ENCODE measurements around the gene MAMLD1. TPM values are rescaled to one million over a fixed set of nuclear protein-coding genes. Genes with fewer than 3 reads are reported as not detected.

Gene MAMLD1
- total RNA-seq, 4 donors from 2014 or later: 2.2 to 7.3 (median 3.9) TPM

- 54% methylated on average over 4 of the region's 6 CpGs; no CpG with 5 or more reads in 1 of the 2 donors for WGBS, 2 donors (ENCODE audit: low coverage in 1 of 2)
- peaks cover 0 to 30% (median 5%) of the 10 kb centered on the region in 3 donors for H3K4me1 ChIP-seq
- no peak for TF ChIP-seq CTCF (IDR thresholded peaks at IDR 0.05)
- no peak for TF ChIP-seq EP300 (IDR thresholded peaks at IDR 0.05)
- TF ChIP-seq POLR2A (IDR thresholded peaks at IDR 0.05): no peak
- TF ChIP-seq POLR2AphosphoS5 (IDR thresholded peaks at IDR 0.05): no peak
- ATAC-seq: no peak
- H3K36me3 ChIP-seq: peaks cover 0 to 6% of the 10 kb centered on the region in 2 donors
- H3K27ac ChIP-seq: peak overlapping the region in 2 of 4 donors; percentile 29 to 79
- H3K27me3 ChIP-seq: no peaks in the 10 kb centered on the region
- H3K9me3 ChIP-seq: no peaks in the 10 kb centered on the region
- H3K4me3 ChIP-seq: no peak overlapping the region
Observed at GRCh38 chrX:150506486-150506885, 143.4 kb downstream of the MAMLD1 start.

GRCh38 chrX:150507251-150507856 is 144.2 kb downstream of the MAMLD1 start:
- TF ChIP-seq EP300 (IDR thresholded peaks at IDR 0.05): no peak
- TF ChIP-seq POLR2A (IDR thresholded peaks at IDR 0.05): no peak
- no peak for TF ChIP-seq CTCF (IDR thresholded peaks at IDR 0.05)
- no peak for TF ChIP-seq POLR2AphosphoS5 (IDR thresholded peaks at IDR 0.05)
- Histone ChIP-seq H3K4me3 (peak overlapping the region in 1 of 2 donors; percentile 24), H3K27ac (peak overlapping the region in 3 of 4 donors; percentile 72 to 79 (median 78)), H3K36me3 (peaks cover 0 to 15% of the 10 kb centered on the region in 2 donors), H3K4me1 (peaks cover 0 to 30% (median 5%) of the 10 kb centered on the region in 3 donors), H3K27me3 (no peaks in the 10 kb centered on the region), H3K9me3 (no peaks in the 10 kb centered on the region)
- ATAC-seq: no peak
- 43 to 61% methylated on average over 2 to 7 of the region's 19 CpGs for WGBS, 2 donors (ENCODE audit: low coverage in 1 of 2)

GRCh38 chrX:150508018-150508417 is 144.9 kb downstream of the MAMLD1 start:
- Histone ChIP-seq H3K27me3 (no peaks in the 10 kb centered on the region), H3K27ac (peak overlapping the region in 3 of 4 donors; percentile 72 to 79 (median 78)), H3K36me3 (peaks cover 0 to 18% of the 10 kb centered on the region in 2 donors), H3K4me3 (peak overlapping the region in 1 of 2 donors; percentile 24), H3K4me1 (peaks cover 0 to 30% (median 5%) of the 10 kb centered on the region in 3 donors), H3K9me3 (no peaks in the 10 kb centered on the region)
- WGBS, 2 donors (ENCODE audit: low coverage in 1 of 2): no CpG with 5 or more reads among the region's 5 CpGs
- ATAC-seq: no peak
- no peak for TF ChIP-seq POLR2A (IDR thresholded peaks at IDR 0.05)
- no peak for TF ChIP-seq EP300 (IDR thresholded peaks at IDR 0.05)
- no peak for TF ChIP-seq POLR2AphosphoS5 (IDR thresholded peaks at IDR 0.05)
- no peak for TF ChIP-seq CTCF (IDR thresholded peaks at IDR 0.05)

- Histone ChIP-seq H3K27ac (peak overlapping the region; percentile 8 to 79 (median 75)), H3K9me3 (no peaks in the 10 kb centered on the region), H3K4me3 (peak overlapping the region in 1 of 2 donors; percentile 24), H3K36me3 (peaks cover 0 to 18% of the 10 kb centered on the region in 2 donors), H3K4me1 (peaks cover 0 to 30% (median 5%) of the 10 kb centered on the region in 3 donors), H3K27me3 (no peaks in the 10 kb centered on the region)
- 0% methylated on average over 1 of the region's 16 CpGs; no CpG with 5 or more reads in 1 of the 2 donors for WGBS, 2 donors (ENCODE audit: low coverage in 1 of 2)
- ATAC-seq: peak; percentile 76
- TF ChIP-seq POLR2AphosphoS5 (IDR thresholded peaks at IDR 0.05): peak; percentile 53
- no peak for TF ChIP-seq POLR2A (IDR thresholded peaks at IDR 0.05)
Observed at GRCh38 chrX:150508451-150509367, 145.6 kb downstream of the MAMLD1 start.

- Histone ChIP-seq H3K36me3 (peaks cover 0 to 18% of the 10 kb centered on the region in 2 donors), H3K4me1 (peaks cover 0 to 24% (median 5%) of the 10 kb centered on the region in 3 donors), H3K4me3 (no peak overlapping the region), H3K27ac (peak overlapping the region in 1 of 4 donors; percentile 79), H3K27me3 (no peaks in the 10 kb centered on the region), H3K9me3 (no peaks in the 10 kb centered on the region)
- ATAC-seq: no peak
- WGBS, 2 donors (ENCODE audit: low coverage in 1 of 2): 90 to 100% methylated on average over 1 to 2 of the region's 5 CpGs
- TF ChIP-seq CTCF (IDR thresholded peaks at IDR 0.05) (no peak), POLR2AphosphoS5 (IDR thresholded peaks at IDR 0.05) (no peak), POLR2A (IDR thresholded peaks at IDR 0.05) (no peak), EP300 (IDR thresholded peaks at IDR 0.05) (no peak)
Observed at GRCh38 chrX:150509703-150510102, 146.6 kb downstream of the MAMLD1 start.

Data from gastroesophageal sphincter (tissue), 4 donors.